Measurements from ENCODE around the gene PLCD3. TPM values are rescaled to one million over a fixed set of nuclear protein-coding genes. Genes with fewer than 3 reads are reported as not detected.

PLCD3 gene
- polyA plus RNA-seq, 4 donors = 7.8 to 23.1 (median 11.2) TPM

DNA sequence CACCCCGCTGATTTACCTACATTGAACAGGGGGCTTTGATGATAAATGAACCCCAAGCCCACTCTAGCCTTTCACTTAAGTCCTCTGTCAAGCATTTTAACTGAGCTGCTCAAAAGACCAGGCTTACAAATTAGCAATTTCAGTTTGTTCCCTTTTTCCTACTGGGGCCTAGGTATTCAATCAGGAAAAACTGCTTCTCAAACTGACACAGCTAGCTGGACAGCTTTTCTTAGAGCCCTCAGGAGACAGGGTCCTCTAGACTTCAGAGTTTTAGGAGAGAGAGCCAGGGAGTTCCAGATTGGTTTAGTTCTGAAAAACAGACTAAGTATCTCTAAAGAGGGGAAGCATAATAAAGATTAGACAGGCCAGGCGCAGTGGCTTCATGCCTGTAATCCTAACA is 23.2 kb upstream of the PLCD3 start:
- DNase-seq (no peak), FAIRE-seq (no peak)
- no peak overlapping the region for H3K27ac ChIP-seq (ENCODE audit: low read depth in 1 of 3, low read length in 2 of 3)
- peaks cover 0 to 10% (median 0%) of the 10 kb centered on the region in 3 donors for H3K36me3 ChIP-seq (ENCODE audit: control insufficient read depth in 3 of 3, insufficient read depth in 2 of 3, low read depth in 1 of 3, low read length in 3 of 3)
- 92 to 98% (median 97%) methylated on average over 2 of the region's 2 CpGs for WGBS, 3 donors
- peaks cover 6 to 41% (median 12%) of the 10 kb centered on the region in 3 donors for H3K4me1 ChIP-seq (ENCODE audit: control insufficient read depth in 3 of 3, insufficient read depth in 2 of 3, low read depth in 1 of 3, low read length in 2 of 3)
- H3K9me3 ChIP-seq (ENCODE audit: control insufficient read depth in 2 of 2, insufficient read depth in 1 of 2, low read depth in 1 of 2, low read length in 1 of 2) = no peaks in the 10 kb centered on the region
- no peaks in the 10 kb centered on the region for H3K27me3 ChIP-seq (ENCODE audit: control insufficient read depth in 3 of 3, insufficient read depth in 3 of 3, low read length in 3 of 3)
- no peak overlapping the region for H3K4me3 ChIP-seq (ENCODE audit: low read depth in 1 of 3, low read length in 3 of 3)

DNA sequence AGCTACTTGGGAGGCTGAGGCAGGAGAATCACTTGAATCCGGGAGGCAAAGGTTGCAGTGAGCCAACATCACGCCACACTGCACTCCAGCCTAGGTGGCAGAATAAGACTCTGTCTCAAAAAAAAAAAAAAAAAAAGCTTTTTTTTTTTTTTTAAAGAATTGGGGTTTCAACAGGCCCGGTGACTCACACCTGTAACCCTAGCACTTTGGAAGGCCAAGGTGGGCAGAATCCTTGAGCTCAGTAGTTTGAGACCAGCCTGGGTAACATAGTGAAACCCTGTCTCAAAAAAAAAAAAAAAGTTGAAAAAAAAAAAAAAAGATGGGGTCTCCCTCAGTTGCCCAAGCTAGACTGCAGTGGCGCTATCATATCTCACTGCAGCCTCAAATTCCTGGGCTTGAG is 22.7 kb upstream of the PLCD3 start:
- DNase-seq (no peak), FAIRE-seq (no peak)
- Histone ChIP-seq H3K36me3 (ENCODE audit: control insufficient read depth in 3 of 3, insufficient read depth in 2 of 3, low read depth in 1 of 3, low read length in 3 of 3) (peaks cover 0 to 10% (median 0%) of the 10 kb centered on the region in 3 donors), H3K27me3 (ENCODE audit: control insufficient read depth in 3 of 3, insufficient read depth in 3 of 3, low read length in 3 of 3) (no peaks in the 10 kb centered on the region), H3K27ac (ENCODE audit: low read depth in 1 of 3, low read length in 2 of 3) (no peak overlapping the region), H3K9me3 (ENCODE audit: control insufficient read depth in 2 of 2, insufficient read depth in 1 of 2, low read depth in 1 of 2, low read length in 1 of 2) (no peaks in the 10 kb centered on the region), H3K4me1 (ENCODE audit: control insufficient read depth in 3 of 3, insufficient read depth in 2 of 3, low read depth in 1 of 3, low read length in 2 of 3) (peaks cover 6 to 41% (median 12%) of the 10 kb centered on the region in 3 donors), H3K4me3 (ENCODE audit: low read depth in 1 of 3, low read length in 3 of 3) (no peak overlapping the region)
- 83 to 91% (median 86%) methylated on average over 4 of the region's 4 CpGs for WGBS, 3 donors

DNA sequence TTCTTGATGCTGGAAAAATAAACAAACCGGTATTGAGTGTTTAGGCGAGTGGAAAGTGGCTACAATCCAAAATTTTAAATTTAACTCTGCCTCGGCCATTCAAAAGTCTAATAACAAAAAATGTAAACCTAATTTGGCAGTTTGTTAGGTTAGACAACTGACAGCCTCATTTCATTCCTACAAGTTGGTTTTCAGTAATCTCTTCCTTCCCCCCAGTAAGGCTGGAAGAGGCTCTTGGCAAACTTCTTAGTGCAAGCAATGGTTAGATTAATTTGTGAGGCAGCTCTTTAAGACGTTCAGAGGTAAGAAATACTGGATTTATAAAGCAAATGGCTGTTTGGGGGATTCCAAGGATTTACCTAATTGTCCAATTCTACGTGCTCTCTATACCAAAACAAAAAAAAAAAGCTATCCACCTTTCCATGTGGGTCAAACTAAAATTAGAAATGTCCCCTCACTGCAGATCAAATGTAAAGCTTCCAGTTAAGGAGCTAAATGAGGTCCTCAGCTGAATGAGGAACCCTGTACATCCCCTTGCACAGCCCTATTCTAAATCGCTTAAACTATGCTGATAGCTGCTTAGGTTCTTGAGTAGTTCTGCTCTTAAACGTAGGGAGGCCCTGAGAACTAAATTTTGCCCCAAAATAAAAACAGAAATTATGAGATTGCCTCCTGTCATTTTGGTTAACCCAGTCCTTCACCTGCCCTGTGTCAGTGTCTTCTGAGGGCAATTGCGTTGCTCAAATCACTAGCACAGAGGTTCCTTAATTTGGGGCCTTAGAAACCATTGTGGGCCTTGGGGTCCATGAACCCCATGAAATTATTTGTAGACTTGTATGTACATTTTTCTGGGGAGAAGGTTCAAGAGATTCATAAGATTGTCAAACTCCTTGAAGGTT is 18.8 kb upstream of the PLCD3 start:
- peak in 1 of 2 donors; percentile 13 for DNase-seq
- no peak for FAIRE-seq
- no peaks in the 10 kb centered on the region for H3K27me3 ChIP-seq (ENCODE audit: control insufficient read depth in 3 of 3, insufficient read depth in 3 of 3, low read length in 3 of 3)
- H3K36me3 ChIP-seq (ENCODE audit: control insufficient read depth in 3 of 3, insufficient read depth in 2 of 3, low read depth in 1 of 3, low read length in 3 of 3) = peaks cover 0 to 6% (median 0%) of the 10 kb centered on the region in 3 donors
- H3K4me1 ChIP-seq (ENCODE audit: control insufficient read depth in 3 of 3, insufficient read depth in 2 of 3, low read depth in 1 of 3, low read length in 2 of 3) = peaks cover 3 to 29% (median 10%) of the 10 kb centered on the region in 3 donors
- H3K9me3 ChIP-seq (ENCODE audit: control insufficient read depth in 2 of 2, insufficient read depth in 1 of 2, low read depth in 1 of 2, low read length in 1 of 2) = no peaks in the 10 kb centered on the region
- H3K4me3 ChIP-seq (ENCODE audit: low read depth in 1 of 3, low read length in 3 of 3) = peak overlapping the region in 2 of 3 donors; percentile 38 to 77
- WGBS, 3 donors = 33 to 38% (median 34%) methylated on average over 8 of the region's 8 CpGs
- H3K27ac ChIP-seq (ENCODE audit: low read depth in 1 of 3, low read length in 2 of 3) = peak overlapping the region in 2 of 3 donors; percentile 60 to 99

DNA sequence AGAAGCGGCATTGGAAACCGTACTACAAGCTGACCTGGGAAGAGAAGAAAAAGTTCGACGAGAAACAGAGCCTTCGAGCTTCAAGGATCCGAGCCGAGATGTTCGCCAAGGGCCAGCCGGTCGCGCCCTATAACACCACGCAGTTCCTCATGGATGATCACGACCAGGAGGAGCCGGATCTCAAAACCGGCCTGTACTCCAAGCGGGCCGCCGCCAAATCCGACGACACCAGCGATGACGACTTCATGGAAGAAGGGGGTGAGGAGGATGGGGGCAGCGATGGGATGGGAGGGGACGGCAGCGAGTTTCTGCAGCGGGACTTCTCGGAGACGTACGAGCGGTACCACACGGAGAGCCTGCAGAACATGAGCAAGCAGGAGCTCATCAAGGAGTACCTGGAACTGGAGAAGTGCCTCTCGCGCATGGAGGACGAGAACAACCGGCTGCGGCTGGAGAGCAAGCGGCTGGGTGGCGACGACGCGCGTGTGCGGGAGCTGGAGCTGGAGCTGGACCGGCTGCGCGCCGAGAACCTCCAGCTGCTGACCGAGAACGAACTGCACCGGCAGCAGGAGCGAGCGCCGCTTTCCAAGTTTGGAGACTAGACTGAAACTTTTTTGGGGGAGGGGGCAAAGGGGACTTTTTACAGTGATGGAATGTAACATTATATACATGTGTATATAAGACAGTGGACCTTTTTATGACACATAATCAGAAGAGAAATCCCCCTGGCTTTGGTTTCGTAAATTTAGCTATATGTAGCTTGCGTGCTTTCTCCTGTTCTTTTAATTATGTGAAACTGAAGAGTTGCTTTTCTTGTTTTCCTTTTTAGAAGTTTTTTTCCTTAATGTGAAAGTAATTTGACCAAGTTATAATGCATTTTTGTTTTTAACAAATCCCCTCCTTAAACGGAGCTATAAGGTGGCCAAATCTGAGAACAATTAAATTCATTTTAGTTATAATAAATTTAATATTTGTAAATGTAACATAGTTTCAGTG is 17.7 kb upstream of the PLCD3 start:
- Histone ChIP-seq H3K27me3 (ENCODE audit: control insufficient read depth in 3 of 3, insufficient read depth in 3 of 3, low read length in 3 of 3) (no peaks in the 10 kb centered on the region), H3K27ac (ENCODE audit: low read depth in 1 of 3, low read length in 2 of 3) (peak overlapping the region; percentile 90 to 99 (median 95)), H3K9me3 (ENCODE audit: control insufficient read depth in 2 of 2, insufficient read depth in 1 of 2, low read depth in 1 of 2, low read length in 1 of 2) (no peaks in the 10 kb centered on the region), H3K4me3 (ENCODE audit: low read depth in 1 of 3, low read length in 3 of 3) (peak overlapping the region; percentile 75 to 85 (median 77)), H3K36me3 (ENCODE audit: control insufficient read depth in 3 of 3, insufficient read depth in 2 of 3, low read depth in 1 of 3, low read length in 3 of 3) (peaks cover 0 to 6% (median 0%) of the 10 kb centered on the region in 3 donors), H3K4me1 (ENCODE audit: control insufficient read depth in 3 of 3, insufficient read depth in 2 of 3, low read depth in 1 of 3, low read length in 2 of 3) (peaks cover 3 to 32% (median 10%) of the 10 kb centered on the region in 3 donors)
- FAIRE-seq (no peak), DNase-seq (peak; percentile 77 to 87)
- 1% methylated on average over 56 of the region's 56 CpGs for WGBS, 3 donors

DNA sequence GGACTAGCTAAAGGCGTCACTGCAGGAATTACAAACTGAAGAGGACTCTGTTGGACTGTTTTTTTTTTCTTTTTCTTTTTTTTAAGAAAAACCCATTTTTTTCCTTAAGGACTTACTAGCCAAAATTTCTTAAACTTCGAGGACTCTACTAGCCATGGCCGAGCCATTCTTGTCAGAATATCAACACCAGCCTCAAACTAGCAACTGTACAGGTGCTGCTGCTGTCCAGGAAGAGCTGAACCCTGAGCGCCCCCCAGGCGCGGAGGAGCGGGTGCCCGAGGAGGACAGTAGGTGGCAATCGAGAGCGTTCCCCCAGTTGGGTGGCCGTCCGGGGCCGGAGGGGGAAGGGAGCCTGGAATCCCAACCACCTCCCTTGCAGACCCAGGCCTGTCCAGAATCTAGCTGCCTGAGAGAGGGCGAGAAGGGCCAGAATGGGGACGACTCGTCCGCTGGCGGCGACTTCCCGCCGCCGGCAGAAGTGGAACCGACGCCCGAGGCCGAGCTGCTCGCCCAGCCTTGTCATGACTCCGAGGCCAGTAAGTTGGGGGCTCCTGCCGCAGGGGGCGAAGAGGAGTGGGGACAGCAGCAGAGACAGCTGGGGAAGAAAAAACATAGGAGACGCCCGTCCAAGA is 16.8 kb upstream of the PLCD3 start:
- no peaks in the 10 kb centered on the region for H3K27me3 ChIP-seq (ENCODE audit: control insufficient read depth in 3 of 3, insufficient read depth in 3 of 3, low read length in 3 of 3)
- no peak for FAIRE-seq
- peaks cover 3 to 38% (median 10%) of the 10 kb centered on the region in 3 donors for H3K4me1 ChIP-seq (ENCODE audit: control insufficient read depth in 3 of 3, insufficient read depth in 2 of 3, low read depth in 1 of 3, low read length in 2 of 3)
- 0 to 1% (median 0%) methylated on average over 31 to 32 of the region's 32 CpGs for WGBS, 3 donors
- no peaks in the 10 kb centered on the region for H3K9me3 ChIP-seq (ENCODE audit: control insufficient read depth in 2 of 2, insufficient read depth in 1 of 2, low read depth in 1 of 2, low read length in 1 of 2)
- peak overlapping the region; percentile 90 to 99 (median 95) for H3K27ac ChIP-seq (ENCODE audit: low read depth in 1 of 3, low read length in 2 of 3)
- peak overlapping the region; percentile 75 to 85 (median 77) for H3K4me3 ChIP-seq (ENCODE audit: low read depth in 1 of 3, low read length in 3 of 3)
- H3K36me3 ChIP-seq (ENCODE audit: control insufficient read depth in 3 of 3, insufficient read depth in 2 of 3, low read depth in 1 of 3, low read length in 3 of 3) = peaks cover 0 to 6% (median 0%) of the 10 kb centered on the region in 3 donors
- DNase-seq = peak; percentile 84 to 94

DNA sequence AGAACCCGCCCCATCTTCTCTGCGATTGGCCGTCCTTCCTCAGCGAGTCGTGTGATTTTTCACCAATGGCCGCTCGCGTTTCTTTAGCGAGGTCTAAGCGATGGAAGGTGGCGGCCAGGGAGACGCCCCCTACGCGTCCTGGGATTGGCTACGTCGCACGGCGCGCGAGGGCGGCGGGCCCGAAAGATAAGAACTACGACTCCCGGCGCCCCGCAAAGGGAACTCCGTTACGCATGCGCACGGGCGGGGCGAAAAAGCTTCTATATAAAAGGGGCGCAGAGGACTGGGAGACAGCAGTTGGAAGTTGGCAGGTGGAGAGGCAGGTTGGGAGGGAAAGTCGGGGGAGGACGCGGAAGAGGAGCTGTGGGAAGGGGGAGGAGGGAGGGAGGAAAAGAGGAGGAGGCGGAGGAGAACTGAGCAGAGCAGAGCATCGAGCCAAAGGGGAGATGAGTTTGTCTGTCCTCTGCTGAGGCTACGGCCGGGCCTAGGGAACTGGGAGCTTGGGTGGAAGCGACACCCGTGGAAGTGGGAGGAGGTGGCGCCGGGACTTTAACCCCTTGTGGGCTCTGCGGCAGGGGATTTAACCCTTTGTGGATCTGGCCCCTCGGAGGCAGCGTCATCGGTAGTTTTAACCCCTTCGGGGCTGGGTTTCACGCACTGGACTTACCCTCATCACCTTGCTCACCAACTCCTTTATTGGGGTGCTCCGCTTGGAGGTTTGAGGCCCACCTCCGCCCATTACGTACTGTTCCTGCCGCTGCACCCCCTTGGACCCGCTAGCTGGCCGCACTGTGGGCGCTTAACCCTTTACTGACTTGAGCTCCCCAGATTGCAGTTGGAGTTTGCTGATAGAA is 16.1 kb upstream of the PLCD3 start, which contains the start of gene HEXIM1:
Gene HEXIM1 (plus strand): TSS at position 293 of the 854 bp plus-strand sequence. CDS start 716 bp downstream, outside the sequence.
- FAIRE-seq = peak; percentile 26
- peaks cover 3 to 45% (median 10%) of the 10 kb centered on the region in 3 donors for H3K4me1 ChIP-seq (ENCODE audit: control insufficient read depth in 3 of 3, insufficient read depth in 2 of 3, low read depth in 1 of 3, low read length in 2 of 3)
- H3K4me3 ChIP-seq (ENCODE audit: low read depth in 1 of 3, low read length in 3 of 3) = peak within 1 kb of the TSS; percentile 75 to 85 (median 77)
- peak within 1 kb of the TSS; percentile 90 to 99 (median 95) for H3K27ac ChIP-seq (ENCODE audit: low read depth in 1 of 3, low read length in 2 of 3)
- H3K9me3 ChIP-seq (ENCODE audit: control insufficient read depth in 2 of 2, insufficient read depth in 1 of 2, low read depth in 1 of 2, low read length in 1 of 2) = no peaks in the 10 kb centered on the region
- H3K36me3 ChIP-seq (ENCODE audit: control insufficient read depth in 3 of 3, insufficient read depth in 2 of 3, low read depth in 1 of 3, low read length in 3 of 3) = peaks cover 0 to 8% (median 0%) of the 10 kb centered on the region in 3 donors
- WGBS, 3 donors = 0 to 1% (median 1%) methylated on average over 54 to 58 of the region's 58 CpGs
- DNase-seq = peak; percentile 100
- no peaks in the 10 kb centered on the region for H3K27me3 ChIP-seq (ENCODE audit: control insufficient read depth in 3 of 3, insufficient read depth in 3 of 3, low read length in 3 of 3)

DNA sequence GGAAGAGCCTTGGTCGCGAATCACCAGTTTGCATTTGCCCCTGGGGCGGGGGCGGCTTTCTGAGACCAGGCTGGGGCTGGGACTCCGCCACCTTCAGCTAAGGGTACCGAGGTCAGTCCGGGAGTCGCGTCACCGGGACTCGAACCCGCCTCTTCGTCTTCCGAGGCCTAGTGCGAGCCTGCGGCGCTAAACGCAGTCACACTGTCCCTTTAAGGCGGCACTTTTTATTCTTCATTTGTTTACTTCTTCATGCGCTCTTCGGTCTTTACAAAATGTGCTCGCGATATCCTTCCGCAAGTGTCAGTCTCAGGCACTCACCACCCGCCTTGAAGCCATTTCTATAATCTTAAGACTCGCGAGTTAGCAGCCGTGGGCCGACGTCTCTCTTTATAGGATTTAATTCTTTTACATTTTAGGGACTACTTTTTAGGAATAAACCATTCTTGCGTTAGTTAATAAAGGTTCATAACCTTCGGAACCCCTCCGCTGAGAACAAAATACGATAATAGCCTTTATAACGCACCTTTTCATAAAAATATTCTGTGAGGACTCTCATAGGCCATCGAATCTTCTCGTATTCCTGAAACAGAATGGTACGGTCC is 15.4 kb upstream of the PLCD3 start:
- H3K4me3 ChIP-seq (ENCODE audit: low read depth in 1 of 3, low read length in 3 of 3) = peak overlapping the region; percentile 56 to 71 (median 68)

More for the DNA sequence above, 15.4 kb upstream of the PLCD3 start:
- peaks cover 0 to 13% (median 0%) of the 10 kb centered on the region in 3 donors for H3K36me3 ChIP-seq (ENCODE audit: control insufficient read depth in 3 of 3, insufficient read depth in 2 of 3, low read depth in 1 of 3, low read length in 3 of 3)
- FAIRE-seq = no peak
- DNase-seq = peak; percentile 89 to 94
- peaks cover 3 to 47% (median 10%) of the 10 kb centered on the region in 3 donors for H3K4me1 ChIP-seq (ENCODE audit: control insufficient read depth in 3 of 3, insufficient read depth in 2 of 3, low read depth in 1 of 3, low read length in 2 of 3)
- no peaks in the 10 kb centered on the region for H3K9me3 ChIP-seq (ENCODE audit: control insufficient read depth in 2 of 2, insufficient read depth in 1 of 2, low read depth in 1 of 2, low read length in 1 of 2)
- H3K27ac ChIP-seq (ENCODE audit: low read depth in 1 of 3, low read length in 2 of 3) = peak overlapping the region; percentile 79 to 99 (median 94)
- no peaks in the 10 kb centered on the region for H3K27me3 ChIP-seq (ENCODE audit: control insufficient read depth in 3 of 3, insufficient read depth in 3 of 3, low read length in 3 of 3)
- 0% methylated on average over 38 of the region's 38 CpGs for WGBS, 3 donors
